K562 (cell line): ENCODE data around the gene DLG4. TPM values are rescaled to one million over a fixed set of nuclear protein-coding genes. Genes with fewer than 3 reads are reported as not detected.

Experiments
- BHLHE40 ChIP-seq: IDR thresholded peaks from 2 replicates; pipeline ENCODE4 v1.6.1; 2011; ENCODE audit warnings: low read length, improper control_type of control experiment
- HINFP ChIP-seq: fragments of 450-650 bp; conservative IDR thresholded peaks from 2 replicates; pipeline ENCODE4 v1.6.1; 2016; ENCODE audit warnings: missing genetic modification characterization, low read depth, mild to moderate bottlenecking, control low read depth, missing compliant biosample characterization
- ILF3 ChIP-seq: fragments of 450-650 bp; IDR thresholded peaks from 2 replicates; pipeline ENCODE4 v1.6.1; 2018; ENCODE audit warnings: antibody characterized with exemption, mild to moderate bottlenecking, moderate library complexity, borderline replicate concordance
- MYBL2 ChIP-seq, 2 experiments: fragments of 450-650 bp in 1 of 2; sonication (generic) in 1 of 2; formaldehyde crosslinking in 1 of 2; IDR thresholded peaks; 2 replicates each; pipeline versions ENCODE4 v1.6.1 to v1.8.1; 2017 to 2022; ENCODE audit warnings: borderline replicate concordance in 1 of 2, inconsistent platforms in 1 of 2, low read depth in 1 of 2, mild to moderate bottlenecking in 1 of 2, missing genetic modification reagents in 1 of 2, moderate library complexity in 1 of 2
- SP1 ChIP-seq: sonication (generic); formaldehyde crosslinking; IDR thresholded peaks from 2 replicates; pipeline ENCODE4 v1.8.1; 2022; ENCODE audit warnings: mild to moderate bottlenecking, missing genetic modification reagents
- ZNF184 ChIP-seq: sonication (generic); formaldehyde crosslinking; IDR thresholded peaks from 2 replicates; pipeline ENCODE4 v1.5.0; 2020; ENCODE audit warnings: missing genetic modification reagents
- ZNF212 ChIP-seq: fragments of 450-650 bp; formaldehyde crosslinking; IDR thresholded peaks from 2 replicates; pipeline ENCODE4 v1.4.0; 2020; ENCODE audit warnings: mild to moderate bottlenecking
- ZZZ3 ChIP-seq: fragments of 450-650 bp; IDR thresholded peaks from 2 replicates; pipeline ENCODE4 v1.6.1; 2016; ENCODE audit warnings: antibody characterized with exemption, mild to moderate bottlenecking, moderate library complexity
- polyA plus RNA-seq, 8 experiments: library from polyadenylated mRNA; depleted of rRNA in 4 of 8; stranded (reverse) in 5 of 8; unstranded in 3 of 8; fragments of >200 nt; fragmentation: Nextera tagmentation in 2 of 8; fragmentation: Illumina TruSeq in 1 of 8; extraction: Ambion mirVana in 2 of 8; extraction: Trizol in 1 of 8; gene quantifications; 2 replicates each; pipeline versions ENCODE4 v1.2.1 to v1.2.3, GENCODE V29; 2011 to 2014; ENCODE audit warnings: inconsistent platforms in 1 of 8, missing spikeins in 1 of 8
- total RNA-seq, 7 experiments: library from RNA; depleted of rRNA in 6 of 7; stranded (reverse); fragments of >200 nt in 6 of 7; fragmentation: Illumina TruSeq in 2 of 7; extraction: Trizol in 2 of 7; gene quantifications; 2 replicates each; pipeline versions ENCODE4 v1.2.1 to v1.2.3, GENCODE V29; 2011 to 2021; ENCODE audit warnings: low replicate concordance in 1 of 7

DLG4 gene
- total and polyA plus RNA-seq, 9 of the 15 experiments (the other 6 are each of a cell fraction or from before 2014, with no cell fraction given): 0.03 to 12.0 (median 4.1) TPM

- TF ChIP-seq HINFP (tag) (no peak), ZNF212 (CRISPR knock-in tag) (no peak; the same call in 1 of the 2 replicates), MYBL2 (IDR thresholded peaks at IDR 0.05; ENCODE audit: low read depth) (peak; percentile 54), MYBL2 (CRISPR knock-in tag; IDR thresholded peaks at IDR 0.05; ENCODE audit: borderline replicate concordance) (no peak), ILF3 (0 out of 2 replicates have a peak, but pooled peaks have one; percentile 61), ZNF184 (CRISPR knock-in tag) (no peak), ZZZ3 (no peak), BHLHE40 (peak; percentile 94), SP1 (peak; percentile 87)
- TF ChIP-seq, all 486 proteins: peak for 138
Observed at GRCh38 chr17:7242717-7243452, 23.2 kb upstream of the DLG4 start (continued).
